Activated CD4-positive, alpha-beta memory T cell treated with anti-CD3 and anti-CD28 coated beads for 36 hours (primary cell): ENCODE data around the gene MRPS18C. TPM values are rescaled to one million over a fixed set of nuclear protein-coding genes. Genes with fewer than 3 reads are reported as not detected.
"Not testable (repeated sequence)": the region's sequence is repeated elsewhere in the genome, so short reads cannot be mapped to it uniquely, and the experiment has no call there.

ENCODE experiments used
- CTCF ChIA-PET: fragments of 350-600 bp; sonication (Branson Sonifier 250); formaldehyde crosslinking; loops from one replicate; lab custom pipeline; 2021; ENCODE audit warnings: antibody characterized with exemption, inconsistent platforms; lab: Charles Lee
- POLR2A ChIA-PET: fragments of 350-600 bp; sonication (Branson Sonifier 250); formaldehyde crosslinking; loops from one replicate; lab custom pipeline; 2021; ENCODE audit warnings: antibody characterized with exemption; lab: Charles Lee
- DNase-seq: peaks from one replicate; pipeline ENCODE4 v3.0.0-alpha.2; 2020
- H3K27ac Mint-ChIP-seq: one replicate; pipeline ENCODE4 v1.8.0; 2021; ENCODE audit warnings: mixed read lengths
- H3K27me3 Mint-ChIP-seq: one replicate; pipeline ENCODE4 v1.8.0; 2021; ENCODE audit warnings: mixed read lengths
- H3K36me3 Mint-ChIP-seq: one replicate; pipeline ENCODE4 v1.8.0; 2021; ENCODE audit warnings: mixed read lengths
- H3K4me1 Mint-ChIP-seq: one replicate; pipeline ENCODE4 v1.8.0; 2021; ENCODE audit warnings: low read depth, mixed read lengths
- H3K4me3 Mint-ChIP-seq: one replicate; pipeline ENCODE4 v1.8.0; 2021; ENCODE audit warnings: mild to moderate bottlenecking, mixed read lengths
- H3K9me3 Mint-ChIP-seq: one replicate; pipeline ENCODE4 v1.8.0; 2021; ENCODE audit warnings: mixed read lengths
- intact Hi-C: fragments of 100-400 bp; cut with micrococcal nuclease; formaldehyde crosslinking; loops from one replicate; pipeline ENCODE4 v1.15.1; 2023
- total RNA-seq, 2 experiments: library from RNA; stranded (reverse); gene quantifications; one replicate each; pipeline ENCODE4 v1.2.3, GENCODE V29; 2021

Gene MRPS18C
- total RNA-seq, 2 experiments from 2014 or later, result 63.3 to 72.8 TPM

DNA sequence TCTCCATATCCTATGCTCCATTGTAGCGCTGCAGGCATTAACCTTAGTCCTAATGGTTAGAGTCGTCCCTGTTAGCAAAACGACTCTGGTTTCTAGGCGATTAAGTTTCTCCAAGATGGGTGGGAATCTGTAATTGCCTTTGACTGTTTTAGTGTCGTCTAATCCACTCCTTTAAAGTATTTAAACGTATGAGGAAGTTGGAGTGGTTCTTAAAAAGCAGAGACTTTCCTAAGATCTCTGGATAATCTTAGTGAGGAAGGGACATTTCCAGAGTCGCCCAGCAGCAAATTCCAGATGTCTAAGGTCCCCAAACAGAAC is 285 bp downstream of the MRPS18C start:
- CTCF ChIA-PET, result interaction anchor here (0.9 to 1.0 kb wide), 2 partner anchors 172 to 551 kb away, joined by 3 to 7 read pairs; partner anchors contain the start of gene COQ2
- peaks cover 48% of the 10 kb centered on the region for H3K36me3 Mint-ChIP-seq
- H3K4me1 Mint-ChIP-seq, result peaks cover 44% of the 10 kb centered on the region
- POLR2A ChIA-PET, result interaction anchor here (1.6 to 2.0 kb wide), 3 partner anchors 17 to 172 kb away, joined by 3 to 14 read pairs (median 6); partner anchors contain the start of gene COQ2
- H3K27ac Mint-ChIP-seq, result peak overlapping the region; percentile 100
- no peaks in the 10 kb centered on the region for H3K9me3 Mint-ChIP-seq
- intact Hi-C loops, result loop anchor here (1.0 to 5.0 kb wide), 2 partner anchors 1024 to 1082 kb away; partner anchors contain the start of genes ENOPH1 and HNRNPDL
- peak overlapping the region; percentile 100 for H3K4me3 Mint-ChIP-seq
- peaks cover 2% of the 10 kb centered on the region for H3K27me3 Mint-ChIP-seq
- DNase-seq, result no peak

DNA sequence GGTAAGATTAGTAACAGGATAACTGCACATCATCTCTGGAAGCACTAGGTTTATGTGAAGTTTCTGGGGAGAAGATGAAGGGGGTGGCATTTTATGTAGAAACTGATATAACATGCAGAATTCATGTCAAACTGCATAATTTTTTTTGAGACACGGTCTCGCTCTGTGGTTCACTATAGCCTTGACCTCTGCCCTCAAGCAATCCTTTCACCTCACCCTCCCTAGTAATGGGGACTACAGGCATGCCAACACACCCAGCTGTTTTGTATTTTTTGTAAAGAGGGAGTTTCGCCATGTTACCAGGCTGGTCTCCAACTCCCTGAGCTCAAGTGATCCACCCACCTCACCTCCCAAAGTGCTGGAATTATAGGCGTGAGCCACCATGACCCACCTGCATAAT is 17.6 kb downstream of the MRPS18C start:
- Mint-ChIP-seq H3K9me3 (no peaks in the 10 kb centered on the region), H3K4me3 (no peak overlapping the region), H3K4me1 (no peaks in the 10 kb centered on the region), H3K27me3 (no peaks in the 10 kb centered on the region), H3K27ac (peak overlapping the region; percentile 13), H3K36me3 (peaks cover 19% of the 10 kb centered on the region)
- intact Hi-C loops, result no loop called here
- CTCF ChIA-PET, result interaction anchor here (0.8 to 1.3 kb wide), 2 partner anchors 36 to 158 kb away, joined by 3 to 5 read pairs; no protein-coding TSS in a partner anchor
- POLR2A ChIA-PET, result interaction anchor here (1.4 kb wide), 1 partner anchor 18 kb away, joined by 3 read pairs; the partner anchor contains the start of genes HELQ and MRPS18C
- no peak for DNase-seq

- ChIA-PET POLR2A (interaction anchor here (1.4 kb wide), 1 partner anchor 19 kb away, joined by 3 read pairs; the partner anchor contains the start of genes HELQ and MRPS18C), CTCF (interaction anchor here (1.3 kb wide), 1 partner anchor 35 kb away, joined by 3 read pairs; no protein-coding TSS in a partner anchor)
- peaks cover 17% of the 10 kb centered on the region for H3K36me3 Mint-ChIP-seq
- no peak overlapping the region for H3K4me3 Mint-ChIP-seq
- no peak overlapping the region for H3K27ac Mint-ChIP-seq
- no peaks in the 10 kb centered on the region for H3K9me3 Mint-ChIP-seq
- no peaks in the 10 kb centered on the region for H3K27me3 Mint-ChIP-seq
- no peak for DNase-seq
- intact Hi-C loops, result no loop called here
- no peaks in the 10 kb centered on the region for H3K4me1 Mint-ChIP-seq
Measured at GRCh38 chr4:83473966-83474365, 18.1 kb downstream of the MRPS18C start.

DNA sequence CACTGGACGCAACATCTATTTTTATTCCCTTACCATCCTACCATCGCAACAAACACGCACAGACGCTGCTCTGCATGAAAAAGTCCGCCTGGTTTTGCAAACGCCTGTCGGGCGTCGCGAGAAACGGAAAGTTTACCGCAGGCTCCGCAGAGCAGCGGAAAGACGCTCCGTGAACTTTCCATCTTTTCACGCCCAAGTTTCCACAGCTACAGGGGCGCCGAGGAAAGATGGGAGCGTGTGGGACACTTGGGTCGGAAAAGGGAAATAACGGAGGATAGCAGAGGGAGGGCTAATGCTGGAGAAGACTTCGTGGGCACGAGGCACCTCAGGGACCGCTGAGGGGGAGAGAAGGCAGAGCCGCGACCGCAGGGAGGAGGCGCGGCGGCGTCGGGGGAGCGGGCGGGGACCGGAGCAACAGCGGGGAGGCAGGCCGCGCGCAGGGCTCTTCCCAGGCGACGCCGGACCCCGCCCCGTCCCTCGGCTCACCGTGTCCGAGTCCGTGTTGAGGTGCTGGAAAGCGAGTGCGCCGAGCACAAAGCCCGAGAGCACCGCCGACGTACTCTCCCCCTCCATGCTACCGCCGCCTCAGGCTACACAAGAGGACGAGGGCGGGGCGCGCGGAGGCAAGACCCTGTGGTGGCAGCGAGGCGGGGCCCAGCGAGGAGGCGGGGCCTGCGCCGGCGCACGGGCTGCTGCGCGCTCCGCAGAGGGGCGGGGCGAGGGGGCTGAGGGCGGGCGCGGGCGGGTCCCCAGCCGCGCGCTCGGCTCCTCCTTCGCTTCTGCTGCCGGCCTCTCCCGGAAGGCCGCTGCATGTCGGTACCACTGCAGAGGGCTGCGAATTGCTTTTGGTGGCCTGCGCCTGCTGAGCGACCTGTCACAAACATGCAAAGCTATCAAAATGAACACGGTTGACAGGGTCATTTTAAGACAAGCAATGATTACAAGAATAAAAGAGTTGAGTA is 28.9 kb downstream of the MRPS18C start, which contains the start of gene ABRAXAS1:
TSS of gene ABRAXAS1 (minus strand) at position 601 of the 962 bp plus-strand sequence. CDS start at position 573, 28 bp downstream.
- peak within 1 kb of the TSS; percentile 94 for H3K27ac Mint-ChIP-seq
- H3K27me3 Mint-ChIP-seq, result no peaks in the 10 kb centered on the region
- ChIA-PET CTCF (interaction anchor here (1.2 to 1.3 kb wide), 2 partner anchors 155 to 160 kb away, joined by 3 to 7 read pairs; no protein-coding TSS in a partner anchor), POLR2A (interaction anchor here (0.8 to 1.7 kb wide), 3 partner anchors 14 to 201 kb away, joined by 3 to 4 read pairs (median 4); no protein-coding TSS in a partner anchor)
- peaks cover 2% of the 10 kb centered on the region for H3K36me3 Mint-ChIP-seq
- no peaks in the 10 kb centered on the region for H3K9me3 Mint-ChIP-seq
- peak; percentile 95 for DNase-seq
- peak within 1 kb of the TSS; percentile 91 for H3K4me3 Mint-ChIP-seq
- intact Hi-C loops, result loop anchor here (1.0 to 10.0 kb wide), 4 partner anchors 29 to 200 kb away; partner anchors contain the start of genes COQ2, GPAT3 and HELQ
- H3K4me1 Mint-ChIP-seq, result peaks cover 14% of the 10 kb centered on the region

DNA sequence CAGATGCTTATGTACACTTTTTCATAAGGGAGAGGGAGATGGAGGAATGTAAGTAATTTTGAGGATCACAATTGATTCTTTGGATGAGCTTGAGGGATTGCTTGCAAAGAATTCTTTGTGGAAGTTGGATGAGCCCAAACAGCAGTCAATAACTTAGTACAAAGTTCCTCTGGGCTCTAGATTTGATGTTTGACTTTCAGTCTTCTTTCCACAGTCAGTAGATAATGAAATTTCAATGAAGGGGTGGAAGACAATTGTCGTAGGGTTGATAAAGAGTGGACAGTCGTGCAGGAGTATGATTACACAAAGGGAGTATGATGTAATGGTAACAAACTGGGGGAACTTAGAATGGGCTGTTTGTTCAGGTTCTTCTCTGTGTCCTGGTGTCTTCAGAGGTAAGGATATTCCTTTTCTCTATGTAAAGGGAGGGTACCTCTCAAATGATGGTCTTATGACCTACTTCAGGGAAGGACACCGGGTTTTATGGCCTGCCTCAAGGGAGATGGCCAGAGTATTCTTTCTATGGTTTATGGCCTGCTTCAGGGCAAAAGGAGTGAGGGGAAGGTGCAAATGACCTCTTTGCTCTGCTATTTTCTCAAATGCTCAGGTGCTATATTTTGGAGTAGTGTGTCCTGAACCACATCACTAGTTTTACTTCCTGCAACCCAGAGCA is 30.7 kb downstream of the MRPS18C start:
- no peak for DNase-seq
- POLR2A ChIA-PET, result interaction anchor here (1.7 kb wide), 1 partner anchor 12 kb away, joined by 4 read pairs; no protein-coding TSS in a partner anchor
- no peak overlapping the region for H3K27ac Mint-ChIP-seq
- intact Hi-C loops, result loop anchor here (10.0 kb wide), 1 partner anchor 132 kb away; no protein-coding TSS in a partner anchor
- CTCF ChIA-PET, result interaction anchor here (0.6 to 1.4 kb wide), 4 partner anchors 22 to 153 kb away, joined by 3 read pairs; no protein-coding TSS in a partner anchor
- peaks cover 2% of the 10 kb centered on the region for H3K36me3 Mint-ChIP-seq
- H3K4me1 Mint-ChIP-seq, result peaks cover 14% of the 10 kb centered on the region
- no peaks in the 10 kb centered on the region for H3K9me3 Mint-ChIP-seq
- no peak overlapping the region for H3K4me3 Mint-ChIP-seq
- no peaks in the 10 kb centered on the region for H3K27me3 Mint-ChIP-seq

- Mint-ChIP-seq H3K27me3 (no peaks in the 10 kb centered on the region), H3K36me3 (no peaks in the 10 kb centered on the region), H3K4me3 (no peak overlapping the region), H3K4me1 (peaks cover 5% of the 10 kb centered on the region), H3K27ac (no peak overlapping the region), H3K9me3 (no peaks in the 10 kb centered on the region)
- intact Hi-C loops, result loop anchor here (10.0 kb wide), 1 partner anchor 135 kb away; no protein-coding TSS in a partner anchor
- ChIA-PET POLR2A (no interaction called here), CTCF (interaction anchor here (0.6 to 3.7 kb wide), 6 partner anchors 14 to 450 kb away, joined by 3 to 29 read pairs (median 4); no protein-coding TSS in a partner anchor)
- DNase-seq, result no peak
Measured at GRCh38 chr4:83489711-83490326, 34.0 kb downstream of the MRPS18C start.

- H3K9me3 Mint-ChIP-seq, result no peaks in the 10 kb centered on the region
- DNase-seq, result no peak
- peaks cover 4% of the 10 kb centered on the region for H3K4me1 Mint-ChIP-seq
- ChIA-PET CTCF (interaction anchor here (1.0 to 3.7 kb wide), 8 partner anchors 12 to 1038 kb away, joined by 3 to 29 read pairs (median 6); partner anchors contain the start of gene GPAT3), POLR2A (no interaction called here)
- no peak overlapping the region for H3K27ac Mint-ChIP-seq
- intact Hi-C loops, result loop anchor here (1.0 kb wide), 1 partner anchor 149 kb away; no protein-coding TSS in a partner anchor
- no peak overlapping the region for H3K4me3 Mint-ChIP-seq
- H3K36me3 Mint-ChIP-seq, result no peaks in the 10 kb centered on the region
- no peaks in the 10 kb centered on the region for H3K27me3 Mint-ChIP-seq
Measured at GRCh38 chr4:83490876-83491450, 35.1 kb downstream of the MRPS18C start.

DNA sequence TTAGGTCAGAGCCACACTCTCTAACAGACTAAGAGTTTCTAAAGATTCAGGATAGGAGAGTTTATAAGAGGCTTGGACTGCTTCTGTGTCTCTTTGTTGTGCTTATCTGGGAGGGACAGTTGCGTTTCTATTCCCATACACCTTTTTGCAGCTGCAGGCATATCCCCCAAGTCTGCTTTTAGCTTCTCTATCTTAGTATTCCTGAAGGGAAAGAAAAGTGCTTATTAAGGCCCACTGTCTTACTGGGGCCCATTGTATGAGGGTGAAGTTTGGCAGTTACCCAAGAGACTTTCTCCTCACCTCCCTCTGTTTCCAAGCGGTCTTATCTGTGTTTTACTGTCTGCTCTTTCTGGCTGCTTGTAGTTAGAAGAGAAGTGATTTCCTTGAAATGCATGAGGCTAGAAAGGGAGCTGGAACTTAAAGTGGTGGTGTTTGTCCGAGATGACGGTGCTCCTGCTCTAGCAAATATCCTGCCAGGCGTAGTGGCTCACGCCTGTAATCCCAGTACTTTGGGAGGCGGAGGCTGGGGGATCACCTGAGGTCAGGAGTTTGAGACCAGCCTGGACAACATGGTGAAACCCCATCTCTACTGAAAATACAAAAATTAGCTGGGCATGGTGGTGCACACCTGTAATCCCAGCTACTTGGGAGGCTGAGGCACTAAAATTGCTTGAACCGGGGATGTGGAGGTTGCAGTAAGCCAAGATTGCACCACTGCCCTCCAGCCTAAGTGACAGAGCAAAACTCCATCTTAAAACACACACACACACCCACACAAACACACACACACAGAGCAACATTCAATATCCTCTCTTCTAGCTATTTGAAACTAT is 40.4 kb downstream of the MRPS18C start:
- CTCF ChIA-PET, result interaction anchor here (1.1 kb wide), 1 partner anchor 12 kb away, joined by 4 read pairs; no protein-coding TSS in a partner anchor
- POLR2A ChIA-PET, H3K4me3 Mint-ChIP-seq, H3K36me3 Mint-ChIP-seq, intact Hi-C loops, H3K4me1 Mint-ChIP-seq, H3K27me3 Mint-ChIP-seq, DNase-seq, H3K27ac Mint-ChIP-seq, H3K9me3 Mint-ChIP-seq: not testable (repeated sequence)

- CTCF ChIA-PET, result interaction anchor here (0.8 kb wide), 1 partner anchor 11 kb away, joined by 6 read pairs; no protein-coding TSS in a partner anchor
Measured at GRCh38 chr4:83498187-83498586, 42.3 kb downstream of the MRPS18C start.

DNA sequence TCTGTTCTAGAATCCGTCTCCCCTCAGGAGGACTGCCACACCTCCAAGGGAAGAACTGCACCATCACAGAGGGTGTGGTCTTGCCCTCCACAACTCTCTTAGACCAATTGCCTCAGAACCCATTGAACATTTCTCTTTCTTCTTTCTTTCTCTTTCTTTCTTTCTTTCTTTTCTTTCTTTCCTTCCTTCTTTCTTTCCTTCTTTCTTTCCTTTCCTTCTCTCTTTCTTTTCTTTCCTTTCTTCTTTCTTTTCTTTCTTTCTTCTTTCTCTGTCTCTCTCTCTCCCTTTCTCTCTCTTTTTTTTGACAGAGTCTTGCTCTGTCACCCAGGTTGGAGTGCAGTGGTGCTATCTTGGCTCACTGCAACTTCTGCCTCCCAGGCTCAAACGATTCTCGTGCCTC is 45.8 kb downstream of the MRPS18C start:
- intact Hi-C loops, H3K9me3 Mint-ChIP-seq, H3K4me1 Mint-ChIP-seq, DNase-seq, POLR2A ChIA-PET, CTCF ChIA-PET, H3K36me3 Mint-ChIP-seq, H3K4me3 Mint-ChIP-seq, H3K27ac Mint-ChIP-seq, H3K27me3 Mint-ChIP-seq: not testable (repeated sequence)

More at GRCh38 chr4:83498187-83498586, 42.3 kb downstream of the MRPS18C start:
- POLR2A ChIA-PET, result interaction anchor here (1.4 to 1.5 kb wide), 2 partner anchors 13 to 38 kb away, joined by 3 to 4 read pairs; partner anchors contain the start of genes ABRAXAS1 and GPAT3
- Mint-ChIP-seq H3K27ac (no peak overlapping the region), H3K9me3 (no peaks in the 10 kb centered on the region), H3K27me3 (no peaks in the 10 kb centered on the region), H3K4me1 (no peaks in the 10 kb centered on the region), H3K4me3 (no peak overlapping the region), H3K36me3 (no peaks in the 10 kb centered on the region)
- intact Hi-C loops, result no loop called here
- DNase-seq, result no peak
